Lung (tissue), 12 donors: ENCODE measurements around the gene GALNT2. TPM values are rescaled to one million over a fixed set of nuclear protein-coding genes. Genes with fewer than 3 reads are reported as not detected.

Source experiments
- ATAC-seq: fragments of 200-7000 bp; cut with Tn5 transposase; one replicate; pipeline ENCODE4 v1.9.1; 2020; ENCODE audit warnings: moderate number of reproducible peaks; ENCODE audit not compliant: insufficient read depth, low FRiP score
- DNase-seq, 3 donors: peaks; one replicate each; pipeline ENCODE4 v3.0.0-alpha.2; 2013 to 2017
- H3K27ac ChIP-seq, 2 donors: one replicate each; pipeline ENCODE4 v1.5.1; 2013; ENCODE audit warnings: mild to moderate bottlenecking in 2 of 2, moderate library complexity in 2 of 2, control low read depth in 1 of 2, inconsistent platforms in 1 of 2, low read depth in 1 of 2, low read length in 1 of 2
- H3K27me3 ChIP-seq, 3 donors: one replicate each; pipeline ENCODE4 v1.5.1; 2013; ENCODE audit warnings: low read length in 2 of 3; ENCODE audit not compliant: control insufficient read depth in 3 of 3, insufficient read depth in 3 of 3
- H3K36me3 ChIP-seq, 4 donors: one replicate each; pipeline ENCODE4 v1.5.1; 2013; ENCODE audit warnings: low read length in 4 of 4, mild to moderate bottlenecking in 1 of 4, moderate library complexity in 1 of 4; ENCODE audit not compliant: control insufficient read depth in 4 of 4, insufficient read depth in 4 of 4
- H3K4me1 ChIP-seq, 5 donors: one replicate each; pipeline ENCODE4 v1.5.1; 2013; ENCODE audit warnings: low read length in 5 of 5, mild to moderate bottlenecking in 2 of 5, moderate library complexity in 1 of 5; ENCODE audit not compliant: control insufficient read depth in 5 of 5, insufficient read depth in 5 of 5
- H3K4me3 ChIP-seq: one replicate; pipeline ENCODE4 v1.5.1; 2013; ENCODE audit warnings: mild to moderate bottlenecking, control low read depth, moderate library complexity
- H3K9ac ChIP-seq, 2 donors: one replicate each; pipeline ENCODE4 v1.5.1; 2013; ENCODE audit warnings: low read length in 2 of 2, control low read depth in 1 of 2; ENCODE audit not compliant: insufficient read depth in 1 of 2
- H3K9me3 ChIP-seq, 4 donors: one replicate each; pipeline ENCODE4 v1.5.1; 2013; ENCODE audit warnings: low read length in 3 of 4, mild to moderate bottlenecking in 1 of 4, moderate library complexity in 1 of 4; ENCODE audit not compliant: control insufficient read depth in 4 of 4, insufficient read depth in 3 of 4
- WGBS, 2 donors: extraction: QIAGEN DNeasy Blood & Tissue Kit; methylation state at CpG; one replicate each; pipeline ENCODE4 v1.1.7; 2013; 5-methylcytosine and 5-hydroxymethylcytosine counted together
- polyA plus RNA-seq, 2 donors: library from polyadenylated mRNA; stranded (reverse); fragments of 200-250 nt; gene quantifications; one replicate each; pipeline ENCODE4 v1.2.1, GENCODE V29; 2013
- total RNA-seq, 2 donors: library from RNA; depleted of rRNA in 1 of 2; stranded (reverse); fragments of >200 nt in 1 of 2; gene quantifications; one replicate each; pipeline ENCODE4 v1.2.1, GENCODE V29; 2014 to 2021
- TF ChIP-seq, protein P1 (sequence below): IDR thresholded peaks from 2 replicates; pipeline ENCODE4 v1.5.1; 2012; ENCODE audit warnings: mild to moderate bottlenecking; ENCODE audit errors: control extremely low read depth, extremely low read depth
- donor health status: control.
- donor health status: control.
- donor health status: Bipolar disorder and iron deficiency.
- donor health status: healthy.
- donor health status: DM: yes; HTN: yes; CAD: no.

GALNT2 gene
- total and polyA plus RNA-seq, 4 donors = 23.1 to 101 (median 58.9) TPM

DNA sequence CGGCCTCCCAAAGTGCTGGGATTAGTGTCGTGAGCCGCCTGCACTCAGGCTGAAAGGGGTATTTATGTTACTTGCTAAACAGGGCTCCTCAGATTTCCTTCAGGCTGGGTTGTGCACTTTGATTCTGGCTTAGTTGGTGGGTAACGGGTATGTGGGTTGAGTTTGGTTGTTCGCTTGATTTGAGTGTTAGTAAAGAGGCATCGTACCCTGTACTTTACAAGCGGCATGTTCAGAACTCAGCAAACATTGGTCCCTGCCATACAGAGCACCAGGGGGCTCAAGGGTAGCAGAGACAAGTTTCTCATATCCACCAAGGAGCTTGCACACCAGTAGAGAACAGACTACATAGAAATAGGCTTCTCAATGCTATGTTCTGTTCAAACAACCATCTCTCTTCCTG lies 211.3 kb downstream of the GALNT2 start:
- H3K4me3 ChIP-seq = no peak overlapping the region
- H3K27me3 ChIP-seq = no peaks in the 10 kb centered on the region
- peaks cover 0 to 2% (median 0%) of the 10 kb centered on the region in 4 donors for H3K9me3 ChIP-seq
- peaks cover 6 to 26% (median 16%) of the 10 kb centered on the region in 4 donors for H3K36me3 ChIP-seq
- ATAC-seq (no peak), DNase-seq (no peak)
- peaks cover 0 to 5% (median 0%) of the 10 kb centered on the region in 5 donors for H3K4me1 ChIP-seq
- 93 to 95% methylated on average over 7 of the region's 7 CpGs for WGBS, 2 donors
- no peak overlapping the region for H3K27ac ChIP-seq
- H3K9ac ChIP-seq = no peak overlapping the region
- TF ChIP-seq, protein P1, sequence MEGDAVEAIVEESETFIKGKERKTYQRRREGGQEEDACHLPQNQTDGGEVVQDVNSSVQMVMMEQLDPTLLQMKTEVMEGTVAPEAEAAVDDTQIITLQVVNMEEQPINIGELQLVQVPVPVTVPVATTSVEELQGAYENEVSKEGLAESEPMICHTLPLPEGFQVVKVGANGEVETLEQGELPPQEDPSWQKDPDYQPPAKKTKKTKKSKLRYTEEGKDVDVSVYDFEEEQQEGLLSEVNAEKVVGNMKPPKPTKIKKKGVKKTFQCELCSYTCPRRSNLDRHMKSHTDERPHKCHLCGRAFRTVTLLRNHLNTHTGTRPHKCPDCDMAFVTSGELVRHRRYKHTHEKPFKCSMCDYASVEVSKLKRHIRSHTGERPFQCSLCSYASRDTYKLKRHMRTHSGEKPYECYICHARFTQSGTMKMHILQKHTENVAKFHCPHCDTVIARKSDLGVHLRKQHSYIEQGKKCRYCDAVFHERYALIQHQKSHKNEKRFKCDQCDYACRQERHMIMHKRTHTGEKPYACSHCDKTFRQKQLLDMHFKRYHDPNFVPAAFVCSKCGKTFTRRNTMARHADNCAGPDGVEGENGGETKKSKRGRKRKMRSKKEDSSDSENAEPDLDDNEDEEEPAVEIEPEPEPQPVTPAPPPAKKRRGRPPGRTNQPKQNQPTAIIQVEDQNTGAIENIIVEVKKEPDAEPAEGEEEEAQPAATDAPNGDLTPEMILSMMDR = no peak

DNA sequence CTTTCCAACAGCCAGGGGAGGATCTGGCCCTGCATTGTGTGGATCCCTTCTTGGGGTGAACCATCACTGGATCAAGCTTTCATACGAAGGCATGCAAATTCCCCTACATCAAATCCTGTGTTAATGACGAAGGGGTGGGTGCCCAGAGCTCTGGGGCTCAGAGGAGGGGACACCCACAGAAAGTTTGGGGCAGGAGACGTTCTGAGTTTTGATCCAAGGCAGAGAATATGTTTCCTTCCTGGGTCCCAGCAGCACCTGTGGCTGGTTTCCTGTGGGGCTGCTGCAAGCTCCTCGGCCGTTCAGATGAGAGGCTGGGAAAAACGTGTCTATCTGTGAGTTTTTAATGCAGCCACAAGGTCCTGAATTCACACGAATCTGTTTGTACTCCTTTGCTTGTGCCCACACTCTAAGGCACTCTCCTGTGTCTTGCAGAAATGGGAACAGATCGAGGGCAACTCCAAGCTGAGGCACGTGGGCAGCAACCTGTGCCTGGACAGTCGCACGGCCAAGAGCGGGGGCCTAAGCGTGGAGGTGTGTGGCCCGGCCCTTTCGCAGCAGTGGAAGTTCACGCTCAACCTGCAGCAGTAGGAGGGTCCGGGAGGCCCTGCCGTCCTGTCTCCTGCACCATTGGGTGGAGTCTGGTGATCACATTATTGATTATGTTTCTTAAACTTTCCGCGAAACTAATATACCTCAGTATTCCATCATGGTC lies 212.0 kb downstream of the GALNT2 start:
- Histone ChIP-seq H3K4me1 (peaks cover 0 to 5% (median 0%) of the 10 kb centered on the region in 5 donors), H3K27me3 (no peaks in the 10 kb centered on the region), H3K27ac (no peak overlapping the region), H3K9ac (no peak overlapping the region), H3K4me3 (no peak overlapping the region), H3K36me3 (peaks cover 6 to 26% (median 16%) of the 10 kb centered on the region in 4 donors), H3K9me3 (peaks cover 0 to 2% (median 0%) of the 10 kb centered on the region in 4 donors)
- ATAC-seq (no peak), DNase-seq (no peak)
- TF ChIP-seq, protein P1 = no peak
- WGBS, 2 donors = 75 to 82% methylated on average over 20 of the region's 20 CpGs

DNA sequence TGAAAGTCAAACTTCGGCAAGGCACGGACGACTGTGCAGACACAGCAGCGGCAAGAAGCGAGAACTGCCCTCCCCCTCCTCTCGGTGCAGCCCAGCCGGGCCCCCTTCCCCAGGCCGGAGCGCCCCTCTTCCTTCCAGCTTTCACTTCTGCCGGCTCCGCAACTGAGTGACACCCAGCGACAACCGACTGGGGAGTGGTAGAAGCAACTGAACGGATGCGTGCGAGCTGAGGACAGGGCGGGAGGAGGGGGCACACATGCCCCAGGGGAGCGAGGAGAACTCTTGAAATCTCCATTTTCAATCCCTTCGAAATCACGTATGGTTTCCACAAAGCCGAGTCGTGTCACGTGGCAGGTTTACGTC lies 212.5 kb downstream of the GALNT2 start:
- TF ChIP-seq, protein P1 = no peak
- Histone ChIP-seq H3K9me3 (peaks cover 0 to 2% (median 0%) of the 10 kb centered on the region in 4 donors), H3K9ac (no peak overlapping the region), H3K4me1 (peaks cover 0 to 5% (median 0%) of the 10 kb centered on the region in 5 donors), H3K4me3 (no peak overlapping the region), H3K27ac (no peak overlapping the region), H3K36me3 (peaks cover 3 to 23% (median 16%) of the 10 kb centered on the region in 4 donors), H3K27me3 (no peaks in the 10 kb centered on the region)
- WGBS, 2 donors = 76 to 88% methylated on average over 24 of the region's 24 CpGs
- ATAC-seq = no peak
- no peak for DNase-seq
